AG08395 (cell line): ENCODE data around the gene TMSB15C.

Source experiments
- DNase-seq: peaks from one replicate; pipeline ENCODE4 v3.0.0; 2012; ENCODE audit warnings: mixed read lengths, low spot score

The TMSB15C gene

GRCh38 chrX:104045642-104046041 lies 30.4 kb downstream of the TMSB15C start:
- no peak for DNase-seq

GRCh38 chrX:104041003-104041402 lies 35.0 kb downstream of the TMSB15C start:
- no peak for DNase-seq

DNA sequence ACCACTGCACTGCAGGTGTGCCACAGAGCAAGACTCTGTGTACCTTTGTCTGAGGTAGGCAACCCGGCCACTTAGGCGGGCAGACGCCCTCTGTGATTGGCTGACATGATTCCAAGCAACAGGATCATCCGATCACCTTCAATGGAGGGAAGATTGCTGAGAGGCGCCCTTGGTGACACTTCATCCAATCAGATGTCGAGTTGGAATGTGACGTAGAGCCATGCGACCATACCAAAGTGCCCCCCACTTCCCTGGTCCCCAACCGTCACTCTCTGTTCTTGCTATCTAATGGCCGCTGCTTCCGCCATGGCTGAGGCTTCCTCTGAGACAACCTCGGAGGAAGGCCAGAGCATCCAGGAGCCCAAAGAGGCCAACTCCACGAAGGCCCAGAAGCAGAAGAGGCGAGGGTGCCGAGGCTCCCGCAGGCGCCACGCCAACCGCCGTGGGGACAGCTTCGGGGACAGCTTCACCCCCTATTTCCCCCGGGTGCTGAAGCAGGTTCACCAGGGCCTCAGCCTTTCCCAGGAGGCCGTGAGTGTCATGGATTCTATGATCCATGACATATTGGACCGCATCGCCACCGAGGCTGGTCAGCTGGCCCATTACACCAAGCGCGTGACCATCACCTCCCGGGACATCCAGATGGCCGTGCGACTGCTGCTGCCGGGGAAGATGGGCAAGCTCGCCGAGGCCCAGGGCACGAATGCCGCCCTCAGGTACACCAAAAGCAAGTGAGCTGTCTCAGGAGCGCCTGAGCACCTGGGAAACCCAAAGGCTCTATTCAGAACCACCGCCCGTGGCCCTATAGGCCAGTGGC lies 36.1 kb downstream of the TMSB15C start, which contains the start of gene H2BW2:
TSS of gene H2BW2 (plus strand) at position 268 of the 817 bp plus-strand sequence. CDS start at position 307, 39 bp downstream.
- no peak for DNase-seq
